AG04449 (cell line): ENCODE results near the gene PRR20G.

Experiments used
- CTCF ChIA-PET: fragments of 350-600 bp; formaldehyde crosslinking; extraction: SDS; loops from one replicate; lab custom pipeline; 2021; ENCODE audit warnings: antibody characterized with exemption; lab: Yijun Ruan, JAX
- POLR2A ChIA-PET: fragments of 400-600, 350-600 bp; formaldehyde crosslinking; extraction: SDS; loops from one replicate; lab custom pipeline; 2020; ENCODE audit warnings: antibody characterized with exemption, inconsistent platforms; lab: Yijun Ruan, JAX
- DNase-seq: peaks from one replicate; pipeline ENCODE4 v3.0.0-alpha.2; 2010; ENCODE audit warnings: low read depth, low spot score
- H3K4me3 ChIP-seq: 2 replicates; pipeline ENCODE4 v1.5.1; 2011; ENCODE audit warnings: low read depth, mild to moderate bottlenecking, control low read depth, low read length
- TF ChIP-seq, protein P1 (sequence below): IDR thresholded peaks from one replicate; pipeline ENCODE4 v1.5.1; 2011; ENCODE audit warnings: mild to moderate bottlenecking, moderate library complexity, low read length, control low read depth, inconsistent platforms; ENCODE audit not compliant: insufficient read depth; ENCODE audit errors: missing control alignments

The PRR20G gene

DNA sequence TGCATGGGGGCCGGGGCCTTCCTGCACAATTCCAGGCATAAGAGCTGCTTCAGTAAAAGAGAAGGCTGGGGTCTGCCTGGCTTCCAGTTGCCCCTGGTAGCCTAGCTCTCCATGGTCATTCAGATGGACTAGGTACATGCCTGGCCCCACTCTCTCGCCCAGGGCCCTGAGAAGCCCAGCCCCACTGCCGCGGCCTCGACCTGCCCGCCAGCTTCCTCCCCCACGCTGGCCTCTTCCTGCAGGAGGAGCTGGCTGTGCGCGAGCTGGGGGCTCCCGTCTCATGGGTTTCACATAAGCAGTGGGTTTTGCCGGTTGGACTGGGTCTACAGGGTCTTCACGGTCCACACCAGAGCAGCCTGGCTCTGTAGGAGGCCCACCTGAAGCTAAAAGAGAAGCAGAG is 3.6 kb downstream of the PRR20G start:
- ChIA-PET POLR2A (no interaction called here), CTCF (no interaction called here)
- H3K4me3 ChIP-seq: no peak overlapping the region
- TF ChIP-seq, protein P1, sequence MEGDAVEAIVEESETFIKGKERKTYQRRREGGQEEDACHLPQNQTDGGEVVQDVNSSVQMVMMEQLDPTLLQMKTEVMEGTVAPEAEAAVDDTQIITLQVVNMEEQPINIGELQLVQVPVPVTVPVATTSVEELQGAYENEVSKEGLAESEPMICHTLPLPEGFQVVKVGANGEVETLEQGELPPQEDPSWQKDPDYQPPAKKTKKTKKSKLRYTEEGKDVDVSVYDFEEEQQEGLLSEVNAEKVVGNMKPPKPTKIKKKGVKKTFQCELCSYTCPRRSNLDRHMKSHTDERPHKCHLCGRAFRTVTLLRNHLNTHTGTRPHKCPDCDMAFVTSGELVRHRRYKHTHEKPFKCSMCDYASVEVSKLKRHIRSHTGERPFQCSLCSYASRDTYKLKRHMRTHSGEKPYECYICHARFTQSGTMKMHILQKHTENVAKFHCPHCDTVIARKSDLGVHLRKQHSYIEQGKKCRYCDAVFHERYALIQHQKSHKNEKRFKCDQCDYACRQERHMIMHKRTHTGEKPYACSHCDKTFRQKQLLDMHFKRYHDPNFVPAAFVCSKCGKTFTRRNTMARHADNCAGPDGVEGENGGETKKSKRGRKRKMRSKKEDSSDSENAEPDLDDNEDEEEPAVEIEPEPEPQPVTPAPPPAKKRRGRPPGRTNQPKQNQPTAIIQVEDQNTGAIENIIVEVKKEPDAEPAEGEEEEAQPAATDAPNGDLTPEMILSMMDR: no peak
- DNase-seq: no peak

DNA sequence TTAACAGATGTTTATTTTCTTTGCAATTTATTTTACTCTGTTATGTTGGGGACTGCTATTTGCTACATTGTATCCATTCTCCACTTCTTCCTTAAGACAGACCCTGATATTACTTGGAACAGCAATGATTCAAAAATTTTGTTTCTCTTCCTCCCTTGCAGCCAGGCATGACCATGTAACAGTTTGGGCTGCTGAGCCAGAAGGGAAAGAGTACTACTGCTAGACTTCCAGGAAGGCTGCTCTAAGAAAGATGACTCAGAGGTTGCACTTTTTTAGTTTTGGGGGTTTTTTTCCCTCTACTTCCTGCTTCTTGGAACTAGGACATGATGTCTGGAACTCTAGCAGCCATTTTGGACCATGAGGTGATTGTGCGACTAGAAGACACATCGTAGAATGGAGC is 10.3 kb downstream of the PRR20G start:
- CTCF ChIA-PET: no interaction called here
- POLR2A ChIA-PET: no interaction called here
- no peak for DNase-seq
- TF ChIP-seq, protein P1: no peak
- no peak overlapping the region for H3K4me3 ChIP-seq

DNA sequence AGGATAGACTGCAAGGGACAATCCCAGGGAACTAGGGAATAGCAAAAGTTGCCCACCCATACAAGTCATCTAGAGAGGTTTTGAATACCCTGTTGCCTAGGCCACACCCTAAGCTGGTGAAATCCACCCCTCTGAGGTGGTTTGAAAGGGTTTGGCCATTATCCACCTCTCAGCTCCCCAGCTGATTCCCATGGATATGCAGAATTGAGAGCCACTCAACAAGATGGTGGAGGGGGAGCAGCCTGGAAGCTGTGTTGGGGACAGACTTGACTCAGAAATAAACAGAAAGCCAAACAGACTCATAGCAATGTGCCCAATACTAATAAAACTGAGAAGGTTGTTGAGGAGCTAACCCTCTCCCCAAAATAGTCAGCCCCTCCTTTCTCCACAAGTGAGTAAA is 10.9 kb downstream of the PRR20G start:
- TF ChIP-seq, protein P1: no peak
- ChIA-PET CTCF (no interaction called here), POLR2A (no interaction called here)
- no peak for DNase-seq
- no peak overlapping the region for H3K4me3 ChIP-seq

DNA sequence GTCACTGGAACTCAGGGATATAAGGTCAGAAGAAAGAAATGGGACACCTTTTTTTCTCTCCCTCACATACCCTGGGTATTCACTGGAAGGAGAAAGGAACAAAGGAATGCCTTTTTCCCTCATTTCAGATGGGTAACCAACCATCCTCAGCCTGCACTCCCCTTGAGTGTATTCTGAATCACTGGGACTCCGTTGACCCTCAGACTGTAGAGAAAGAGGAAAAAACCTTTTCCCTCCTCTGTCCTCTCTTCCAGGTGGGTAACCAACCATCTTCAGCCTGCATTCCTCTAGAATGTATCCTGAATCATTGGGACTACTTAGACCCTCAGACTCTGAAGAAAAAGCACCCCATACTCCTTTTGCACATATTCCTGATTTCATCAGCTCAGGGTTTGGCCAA is 11.4 kb downstream of the PRR20G start:
- DNase-seq: no peak
- ChIA-PET POLR2A (no interaction called here), CTCF (no interaction called here)
- TF ChIP-seq, protein P1: no peak
- H3K4me3 ChIP-seq: no peak overlapping the region

DNA sequence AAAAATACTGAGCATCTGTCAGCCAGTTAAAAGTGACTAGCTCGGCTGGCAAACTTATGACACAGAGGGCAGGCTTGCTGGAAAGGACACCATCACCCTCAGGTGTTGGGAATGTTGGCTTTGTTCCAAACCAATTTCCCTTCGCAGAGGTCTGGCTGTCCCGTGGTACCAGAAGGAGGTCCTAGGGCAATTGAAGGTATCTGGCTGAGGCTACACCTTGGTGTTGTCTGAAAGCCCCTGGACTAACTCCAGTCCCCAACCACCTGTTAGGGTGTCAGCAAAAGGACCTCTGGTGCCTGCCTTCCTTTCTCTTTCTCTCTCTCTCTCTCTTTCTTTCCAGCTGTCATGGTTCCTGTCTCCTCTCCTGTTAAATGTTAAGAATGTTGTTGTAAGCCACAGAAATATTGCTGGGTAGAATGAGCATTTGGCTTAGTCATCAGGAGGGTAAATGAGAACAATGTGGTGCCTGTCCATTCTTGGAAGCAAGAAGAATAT is 12.5 kb downstream of the PRR20G start:
- ChIA-PET CTCF (no interaction called here), POLR2A (no interaction called here)
- H3K4me3 ChIP-seq: no peak overlapping the region
- TF ChIP-seq, protein P1: no peak
- no peak for DNase-seq

DNA sequence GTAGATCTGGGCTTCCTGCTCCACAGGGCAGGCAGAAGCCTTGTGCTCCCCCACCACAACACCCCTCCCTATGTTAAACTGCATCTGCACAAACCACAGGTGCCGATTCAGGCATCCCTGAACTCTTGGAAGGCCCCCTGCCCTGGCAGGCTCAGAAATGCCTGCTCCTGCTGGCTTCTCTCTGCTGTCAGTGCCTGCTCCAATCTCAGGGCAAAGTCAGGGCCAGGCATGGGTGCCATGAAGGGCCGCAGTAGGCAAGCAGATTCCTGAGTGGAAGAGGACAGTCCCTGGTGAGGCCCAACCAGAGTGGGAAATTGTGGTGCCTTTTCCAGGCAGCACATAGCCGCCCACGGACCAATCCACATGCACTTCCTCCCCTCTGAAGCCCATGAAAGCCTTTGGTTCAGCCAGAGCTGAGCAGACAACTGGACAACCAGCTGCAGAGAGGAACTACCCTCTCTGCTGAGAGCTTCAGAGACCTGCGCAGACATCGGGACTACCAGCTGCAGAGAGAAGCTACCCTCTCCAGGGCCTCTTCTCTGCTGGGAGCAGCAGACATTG is 13.6 kb downstream of the PRR20G start:
- TF ChIP-seq, protein P1: no peak
- POLR2A ChIA-PET: no interaction called here
- CTCF ChIA-PET: no interaction called here
- no peak overlapping the region for H3K4me3 ChIP-seq
- DNase-seq: no peak
